Hepatocyte (in vitro differentiated cells): ENCODE data around the gene MICU1.

ENCODE experiments used
- EZH2 ChIP-seq: fragments of 200-600 bp; sonication (generic); IDR thresholded peaks from 2 replicates; pipeline ENCODE4 v1.6.1; 2016; ENCODE audit warnings: antibody characterized with exemption, mild to moderate bottlenecking, borderline replicate concordance
- EZH2phosphoT487 ChIP-seq: fragments of 200-600 bp; sonication (generic); IDR thresholded peaks from one replicate; pipeline ENCODE4 v1.6.1; 2018; ENCODE audit warnings: antibody characterized with exemption, mild to moderate bottlenecking, low read depth, moderate library complexity; ENCODE audit not compliant: unreplicated experiment, severe bottlenecking
- TF ChIP-seq, protein P1 (sequence below): fragments of 200-600 bp; sonication (generic); IDR thresholded peaks from 2 replicates; pipeline ENCODE4 v1.5.1; 2016; ENCODE audit warnings: antibody characterized with exemption, mild to moderate bottlenecking; ENCODE audit not compliant: poor library complexity

GRCh38 chr10:72661431-72661830 is 35.6 kb upstream of the MICU1 start:
- TF ChIP-seq, protein P1, sequence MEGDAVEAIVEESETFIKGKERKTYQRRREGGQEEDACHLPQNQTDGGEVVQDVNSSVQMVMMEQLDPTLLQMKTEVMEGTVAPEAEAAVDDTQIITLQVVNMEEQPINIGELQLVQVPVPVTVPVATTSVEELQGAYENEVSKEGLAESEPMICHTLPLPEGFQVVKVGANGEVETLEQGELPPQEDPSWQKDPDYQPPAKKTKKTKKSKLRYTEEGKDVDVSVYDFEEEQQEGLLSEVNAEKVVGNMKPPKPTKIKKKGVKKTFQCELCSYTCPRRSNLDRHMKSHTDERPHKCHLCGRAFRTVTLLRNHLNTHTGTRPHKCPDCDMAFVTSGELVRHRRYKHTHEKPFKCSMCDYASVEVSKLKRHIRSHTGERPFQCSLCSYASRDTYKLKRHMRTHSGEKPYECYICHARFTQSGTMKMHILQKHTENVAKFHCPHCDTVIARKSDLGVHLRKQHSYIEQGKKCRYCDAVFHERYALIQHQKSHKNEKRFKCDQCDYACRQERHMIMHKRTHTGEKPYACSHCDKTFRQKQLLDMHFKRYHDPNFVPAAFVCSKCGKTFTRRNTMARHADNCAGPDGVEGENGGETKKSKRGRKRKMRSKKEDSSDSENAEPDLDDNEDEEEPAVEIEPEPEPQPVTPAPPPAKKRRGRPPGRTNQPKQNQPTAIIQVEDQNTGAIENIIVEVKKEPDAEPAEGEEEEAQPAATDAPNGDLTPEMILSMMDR: no peak
- TF ChIP-seq EZH2 (no peak), EZH2phosphoT487 (no peak)
